ENCODE measurements around the gene KCNQ1OT1.

The KCNQ1OT1 gene
- 16.4 to 20.9 reads per million in 2 experiments for total RNA-seq

DNA sequence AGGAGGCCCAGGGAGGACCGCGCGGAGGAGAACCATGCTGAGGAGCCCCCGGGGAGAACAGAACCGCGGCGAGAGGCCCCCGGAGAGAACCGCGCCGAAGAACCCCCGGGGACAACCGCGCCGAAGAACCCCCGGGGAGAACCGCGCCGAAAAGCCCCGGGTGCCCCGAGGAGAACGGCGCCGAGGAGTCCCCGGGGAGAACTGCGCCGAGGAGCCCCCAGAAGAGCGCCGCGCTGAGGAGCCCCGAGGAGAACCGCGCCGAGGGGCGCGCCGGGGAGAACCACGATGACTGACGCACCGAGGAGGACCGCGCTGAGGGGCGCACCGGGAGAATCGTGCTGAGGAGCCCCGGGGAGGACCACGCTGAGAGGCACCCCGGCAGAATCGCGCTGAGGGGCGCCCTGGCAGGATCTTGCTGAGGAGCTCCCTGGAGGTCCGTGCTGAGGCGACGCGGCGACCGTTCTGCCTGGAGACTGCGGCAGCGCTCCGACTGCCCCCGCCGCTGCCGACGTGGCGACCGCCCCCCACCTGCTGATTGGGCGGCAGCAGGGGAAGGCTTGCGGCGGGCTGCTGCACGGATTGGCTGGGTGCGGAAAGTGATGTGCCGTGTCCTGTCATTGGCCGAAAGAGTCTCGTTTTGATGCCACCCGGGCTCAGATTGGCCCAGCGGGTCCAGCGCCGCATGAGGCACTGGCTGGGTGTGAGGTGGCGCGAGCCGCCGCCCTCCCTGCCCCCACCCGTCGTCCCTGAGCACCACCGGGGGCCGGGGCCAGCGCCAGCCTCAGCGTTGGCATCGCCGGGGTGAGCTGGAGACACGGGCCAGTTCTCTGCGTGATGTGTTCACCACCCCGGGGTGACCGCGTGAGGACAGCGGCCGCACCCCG, at the start of gene KCNQ1OT1:
TSS of gene KCNQ1OT1 (minus strand) at position 464 of the 884 bp plus-strand sequence.
- peak; percentile 79 for DNase-seq (ENCODE audit: low read depth)

DNA sequence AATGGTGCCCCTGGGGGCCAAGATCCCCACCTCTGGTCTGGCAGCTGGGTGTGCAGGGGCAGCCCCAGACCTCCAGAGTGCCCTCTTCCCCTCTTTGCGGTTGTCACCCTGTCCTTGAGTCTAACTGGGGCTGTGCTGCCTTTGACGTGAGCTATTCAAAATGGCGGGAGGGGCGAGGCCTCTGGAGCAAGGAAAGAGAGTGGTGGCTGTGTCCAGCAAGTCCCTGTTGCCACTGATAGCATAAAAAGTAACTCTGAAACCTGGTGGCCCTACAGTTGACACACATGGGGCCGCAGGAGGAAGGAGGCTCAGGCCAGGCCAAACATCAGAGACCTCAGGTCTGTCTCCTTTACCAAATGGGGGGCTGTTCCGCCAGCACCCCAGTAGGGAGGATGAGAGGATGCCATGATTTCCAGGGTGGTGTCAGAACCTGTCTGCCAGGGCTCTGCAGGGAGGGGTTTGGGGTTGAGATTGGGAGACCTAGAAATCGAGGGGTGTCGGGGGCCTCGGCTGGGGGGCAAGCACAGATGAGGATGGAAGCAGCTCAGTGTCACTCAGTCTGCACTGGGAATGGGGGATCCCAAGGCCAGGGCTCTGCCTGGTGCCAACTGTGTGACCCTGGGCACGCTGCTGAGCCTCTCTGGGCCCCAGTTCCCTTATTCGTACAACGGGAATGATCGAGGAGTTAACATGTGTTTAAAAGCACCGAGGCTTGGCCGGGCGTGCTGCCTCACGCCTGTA, 49.2 kb upstream of the KCNQ1OT1 start:
- DNase-seq (ENCODE audit: low read depth), result no peak

DNA sequence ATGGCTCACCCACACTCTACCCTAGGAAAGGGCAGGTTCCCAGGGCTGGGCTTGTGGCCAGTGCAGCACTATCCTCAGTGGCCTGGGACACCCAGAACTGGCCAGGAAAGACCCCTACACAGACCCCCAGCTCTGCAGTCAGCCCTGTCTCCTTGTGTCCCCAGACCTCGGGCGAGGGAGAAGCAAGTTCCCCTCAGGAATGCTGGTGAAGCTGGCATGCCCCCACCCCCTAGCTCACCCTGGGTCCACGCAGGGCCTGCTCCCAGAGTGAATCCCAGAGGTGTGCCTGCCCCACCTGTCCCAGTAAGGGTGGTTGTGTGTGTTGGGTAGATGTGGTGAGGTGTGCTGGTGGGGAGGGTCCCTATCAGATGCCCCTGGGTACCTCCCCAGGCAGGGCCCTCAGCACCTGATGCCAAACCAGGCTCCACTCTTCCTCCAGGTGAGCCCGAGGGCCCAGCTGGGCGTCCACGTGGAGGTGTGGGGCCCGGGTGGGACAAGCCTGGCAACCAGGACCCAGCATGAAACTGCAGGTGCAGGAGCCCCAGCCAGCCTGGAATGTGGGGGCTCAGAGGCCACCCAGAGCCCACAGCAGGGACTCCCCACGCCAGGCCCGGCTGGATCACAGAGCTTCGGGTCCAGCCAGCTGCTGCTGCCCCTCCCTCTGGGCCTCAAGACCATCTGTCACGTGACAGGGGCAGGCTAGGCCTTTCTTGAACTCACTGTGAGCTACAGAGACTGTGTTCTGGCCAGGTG, 48.4 kb upstream of the KCNQ1OT1 start:
- no peak for DNase-seq (ENCODE audit: low read depth)

DNA sequence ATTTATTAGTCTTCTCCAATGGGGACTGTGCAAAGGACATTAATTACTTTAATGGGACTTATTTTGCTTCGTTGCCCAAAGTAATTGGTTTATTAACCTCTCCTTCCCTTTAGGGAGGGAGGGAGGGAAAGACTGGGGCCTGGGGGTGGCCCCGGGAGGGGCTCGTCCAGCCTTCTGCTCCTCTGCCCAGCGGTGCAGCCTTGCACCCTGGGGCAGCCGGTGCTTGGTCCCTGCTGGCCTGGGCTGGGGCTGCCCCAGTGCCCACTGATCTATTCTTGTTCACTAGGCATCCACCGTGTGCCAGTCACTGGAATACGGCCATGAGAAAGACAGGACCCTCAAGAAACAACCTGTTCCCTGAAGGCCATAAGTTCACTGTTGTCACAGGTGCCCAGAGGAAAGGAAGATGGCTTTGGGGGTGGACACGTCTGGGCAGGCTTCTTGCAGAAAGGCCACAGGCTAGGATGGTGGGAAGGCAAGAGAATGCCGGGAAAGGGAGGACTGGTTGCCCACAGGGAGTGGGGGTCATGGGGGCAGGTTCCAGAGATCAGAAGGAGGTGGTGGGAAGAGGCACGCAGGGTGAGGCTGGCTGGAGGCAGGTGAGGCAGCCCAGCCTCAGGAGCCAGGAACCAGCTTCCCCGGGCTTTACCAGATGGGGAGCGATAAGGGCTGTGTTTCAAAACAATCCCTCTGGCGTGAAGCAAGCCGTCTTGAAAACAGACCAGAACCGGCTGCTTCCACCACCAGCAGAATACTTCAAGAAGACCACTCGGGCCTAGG, 47.6 kb upstream of the KCNQ1OT1 start:
- no peak for DNase-seq (ENCODE audit: low read depth)

DNA sequence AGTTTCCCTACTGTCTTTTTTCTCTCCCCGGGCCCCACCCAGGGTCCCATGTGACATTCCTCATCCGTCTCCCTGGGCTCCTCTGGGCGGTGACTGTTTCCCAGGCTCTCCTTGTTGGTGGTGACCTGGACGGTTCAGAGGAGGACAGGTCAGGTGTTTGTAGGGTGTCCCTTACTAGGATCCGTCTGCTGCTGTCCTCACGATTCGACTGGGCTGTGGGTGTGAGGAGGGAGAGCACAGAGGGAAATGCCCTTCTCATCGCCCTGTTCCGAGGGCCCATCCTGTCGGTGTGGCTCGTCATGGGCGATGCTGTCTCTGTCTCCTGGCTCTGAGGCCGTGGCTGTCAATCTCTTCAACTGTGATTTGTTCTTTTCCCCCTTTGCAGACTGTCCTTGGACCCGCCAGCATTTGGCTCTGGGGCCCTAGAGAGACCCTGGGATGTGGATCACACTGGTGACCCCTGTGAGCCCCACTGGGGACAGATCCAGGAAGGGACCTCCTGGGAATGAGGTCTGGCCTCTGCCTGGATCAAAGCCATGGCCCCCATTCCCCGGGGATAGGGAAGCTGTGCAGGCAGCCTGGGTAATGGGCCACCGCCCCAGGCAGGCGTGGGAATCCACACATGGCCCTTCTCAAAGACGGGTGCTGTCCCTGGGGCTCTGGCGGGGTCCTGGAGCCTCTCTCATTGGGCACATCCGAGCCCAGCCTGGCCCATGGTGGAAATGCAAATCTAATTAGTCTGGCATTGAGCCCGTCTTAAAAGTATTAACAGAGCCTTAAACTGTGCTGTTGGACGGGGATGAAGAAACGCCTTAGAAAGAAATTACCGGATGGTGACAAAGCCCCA, 46.8 kb upstream of the KCNQ1OT1 start:
- no peak for DNase-seq (ENCODE audit: low read depth)

DNA sequence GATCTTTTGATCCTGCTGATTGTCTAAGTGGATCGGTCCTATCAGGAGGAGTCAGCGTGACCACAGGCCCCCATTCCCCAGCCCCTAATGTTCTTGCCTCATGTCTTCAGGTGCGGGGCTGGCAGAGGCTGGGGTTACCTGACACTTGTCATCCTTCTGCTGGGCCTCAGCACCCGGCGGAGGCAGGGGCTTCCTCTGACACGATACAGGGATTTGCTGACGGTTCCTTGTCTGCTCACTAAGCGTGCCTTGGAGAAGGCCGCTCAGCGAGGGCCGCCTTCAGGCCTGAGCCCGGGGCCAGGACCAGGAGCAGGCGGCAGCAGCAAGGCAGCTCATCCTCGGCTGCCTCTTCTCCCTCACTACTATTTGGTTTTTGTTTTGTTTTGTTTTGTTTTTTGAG, 45.7 kb upstream of the KCNQ1OT1 start:
- no peak for DNase-seq (ENCODE audit: low read depth)

DNA sequence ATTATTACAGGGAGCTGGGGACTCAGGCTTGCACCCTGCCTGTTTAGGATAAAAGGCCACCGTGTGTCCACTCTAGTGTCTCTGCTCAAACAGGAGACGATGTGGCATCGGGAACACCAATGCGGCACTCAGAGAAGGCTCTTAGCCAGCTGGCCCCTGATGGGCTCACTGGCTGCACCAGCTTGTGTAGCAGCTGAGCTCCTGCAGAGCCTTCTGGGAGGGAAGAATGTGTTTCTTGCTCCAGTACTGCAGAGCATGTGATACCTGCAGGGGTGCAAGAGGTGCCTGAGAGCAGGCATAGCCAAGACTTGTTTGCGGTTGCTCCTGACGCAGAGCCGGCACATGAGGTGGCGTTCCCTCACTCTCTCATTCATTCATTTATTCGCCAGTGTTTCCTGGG, 44.4 kb upstream of the KCNQ1OT1 start:
- DNase-seq (ENCODE audit: low read depth), result no peak

DNA sequence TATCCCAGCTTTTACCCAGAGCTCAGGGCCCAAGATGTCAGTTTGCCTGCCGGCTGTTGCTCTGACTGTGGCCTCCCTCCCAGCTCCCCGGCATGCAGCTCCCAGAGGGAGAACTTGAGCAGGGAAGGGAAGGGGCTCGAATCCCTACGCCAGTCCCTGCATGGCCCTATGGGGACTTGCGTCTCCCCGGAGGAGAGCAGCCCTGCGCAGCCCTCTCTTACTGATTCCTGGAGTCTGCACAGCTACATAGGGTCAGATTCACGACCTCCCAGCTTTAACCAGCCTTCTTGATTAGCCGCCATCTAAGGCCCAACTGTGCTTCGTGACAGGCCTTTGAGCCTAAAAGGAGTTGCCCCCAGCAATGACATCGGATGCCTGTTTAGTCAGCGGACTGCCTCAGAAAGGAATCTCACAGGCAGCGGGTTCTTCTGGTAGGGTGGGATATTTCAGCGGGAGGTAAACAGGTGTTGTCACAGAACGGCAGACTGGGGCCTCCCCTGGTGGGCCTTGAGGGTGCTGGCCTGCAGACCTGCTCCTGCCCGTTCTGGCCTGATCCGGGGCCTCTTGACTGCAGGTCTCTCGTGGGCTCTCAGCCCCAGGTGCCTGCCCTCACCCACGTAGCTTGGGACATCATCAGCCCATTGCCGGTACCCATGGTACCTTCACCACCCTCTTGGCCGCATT, 43.8 kb upstream of the KCNQ1OT1 start:
- no peak for DNase-seq (ENCODE audit: low read depth)

DNA sequence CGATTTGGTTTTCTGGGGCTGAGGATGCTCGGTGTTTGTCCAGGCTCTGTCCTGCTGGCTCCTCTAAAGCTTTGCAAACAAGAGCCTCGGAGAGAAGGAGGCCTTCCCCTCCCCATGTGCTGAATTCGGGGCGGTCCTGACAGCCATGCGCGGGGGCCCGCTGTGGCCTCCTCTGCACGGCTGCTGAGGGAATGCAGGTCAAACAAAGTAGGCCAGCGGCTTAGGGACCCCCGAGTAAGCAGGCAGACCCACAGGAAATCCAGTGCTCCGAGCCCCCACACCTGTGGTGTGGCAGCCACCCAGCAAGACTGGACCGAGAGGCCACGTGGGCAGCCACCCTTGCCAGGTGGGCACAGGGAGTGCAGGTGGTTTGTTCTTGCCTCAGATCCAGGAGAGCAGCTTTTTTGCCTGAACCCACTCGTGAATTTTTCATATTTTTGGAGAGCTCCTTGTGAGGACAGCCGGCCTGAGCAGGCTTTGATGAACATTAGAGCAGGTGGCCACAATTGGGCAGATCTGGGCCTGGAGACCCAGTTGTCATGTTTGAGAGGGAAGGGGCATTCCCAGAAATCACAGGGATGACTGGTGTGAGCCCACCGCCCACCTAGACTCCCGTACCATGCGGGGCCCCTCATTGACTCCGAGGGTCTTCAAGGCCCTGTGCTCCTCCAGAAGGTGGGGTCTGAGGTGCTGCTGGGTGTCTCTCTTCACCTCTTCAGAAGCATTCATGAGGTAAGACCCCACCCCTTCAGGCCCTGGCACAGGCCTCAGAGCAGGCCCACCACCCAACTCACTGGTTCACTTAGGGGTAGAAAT, 43.0 kb upstream of the KCNQ1OT1 start:
- no peak for DNase-seq (ENCODE audit: low read depth)

DNA sequence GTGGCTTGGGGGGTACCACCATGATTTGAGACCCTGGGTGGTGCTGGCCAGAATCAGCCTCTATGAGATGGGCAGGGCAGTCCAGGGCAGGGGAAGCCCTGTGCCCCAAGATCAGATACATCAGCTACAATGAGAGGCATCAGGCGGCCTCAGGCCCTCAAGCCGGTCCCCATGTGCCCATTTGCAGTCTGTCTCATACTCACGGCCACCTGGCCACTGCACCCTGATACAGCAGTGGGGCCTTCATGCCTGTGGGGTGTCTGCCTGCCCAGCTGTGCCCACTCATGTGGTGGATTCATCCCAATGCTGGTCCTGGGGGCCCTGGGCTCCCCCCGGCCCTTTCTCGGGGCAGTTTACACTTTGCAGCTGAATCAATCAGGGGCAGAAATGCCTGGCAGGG, 42.4 kb upstream of the KCNQ1OT1 start:
- no peak for DNase-seq (ENCODE audit: low read depth)

DNA sequence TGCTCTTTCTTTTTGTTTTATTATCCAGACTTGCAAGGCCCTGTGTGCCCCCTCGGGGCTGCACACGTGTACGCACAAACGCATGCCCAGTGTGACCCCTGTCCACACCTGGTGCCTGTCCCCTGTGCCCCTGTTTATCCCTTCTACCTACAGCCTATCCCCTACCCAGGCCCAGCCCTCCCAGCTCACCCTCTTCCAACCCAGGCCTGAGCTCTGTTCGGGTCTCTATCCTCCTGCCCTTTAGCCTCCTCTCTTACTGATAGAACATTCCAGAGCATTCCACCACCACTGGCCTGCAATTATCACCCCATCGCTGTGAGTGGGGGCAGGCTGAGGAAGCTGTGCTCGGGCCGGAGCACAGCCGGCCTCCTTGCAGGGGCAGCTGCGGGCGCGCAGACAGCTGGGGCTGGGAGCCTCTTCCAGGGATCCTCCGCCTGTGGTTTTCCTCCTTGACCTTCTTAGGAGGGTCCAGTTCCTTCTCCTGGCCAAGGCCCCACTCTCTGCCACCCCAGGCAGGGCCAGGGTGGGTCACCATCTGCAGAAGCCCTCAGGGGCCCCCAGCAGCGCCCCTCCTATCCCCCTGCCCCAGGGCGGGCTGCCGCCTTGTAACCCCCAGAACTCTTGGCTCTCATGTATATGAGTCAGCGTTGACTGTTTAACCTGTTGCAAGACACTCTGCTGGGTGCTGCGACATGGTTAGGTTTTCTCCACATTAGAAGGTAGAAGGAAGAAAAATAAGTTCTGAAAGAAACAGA, 41.8 kb upstream of the KCNQ1OT1 start:
- no peak for DNase-seq (ENCODE audit: low read depth)

DNA sequence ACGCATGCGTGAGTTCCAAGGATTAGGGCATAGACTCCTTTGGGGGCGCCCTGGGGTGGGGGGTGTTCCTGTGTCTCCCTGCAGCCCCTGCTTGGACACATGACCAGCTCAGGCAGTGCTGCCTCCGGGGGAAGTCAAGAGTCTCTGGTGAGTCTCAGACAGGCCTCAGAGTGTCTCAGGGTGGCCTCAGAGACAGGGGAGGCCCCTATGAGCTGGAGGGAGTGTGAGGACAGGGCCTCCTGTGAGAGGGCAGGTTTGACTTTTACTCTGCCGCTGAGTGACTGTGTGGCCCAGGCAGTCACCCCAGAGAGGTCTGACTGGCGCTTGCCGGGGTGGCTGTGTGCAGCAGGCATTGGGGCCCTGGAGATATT, 41.2 kb upstream of the KCNQ1OT1 start:
- DNase-seq (ENCODE audit: low read depth), result no peak

DNA sequence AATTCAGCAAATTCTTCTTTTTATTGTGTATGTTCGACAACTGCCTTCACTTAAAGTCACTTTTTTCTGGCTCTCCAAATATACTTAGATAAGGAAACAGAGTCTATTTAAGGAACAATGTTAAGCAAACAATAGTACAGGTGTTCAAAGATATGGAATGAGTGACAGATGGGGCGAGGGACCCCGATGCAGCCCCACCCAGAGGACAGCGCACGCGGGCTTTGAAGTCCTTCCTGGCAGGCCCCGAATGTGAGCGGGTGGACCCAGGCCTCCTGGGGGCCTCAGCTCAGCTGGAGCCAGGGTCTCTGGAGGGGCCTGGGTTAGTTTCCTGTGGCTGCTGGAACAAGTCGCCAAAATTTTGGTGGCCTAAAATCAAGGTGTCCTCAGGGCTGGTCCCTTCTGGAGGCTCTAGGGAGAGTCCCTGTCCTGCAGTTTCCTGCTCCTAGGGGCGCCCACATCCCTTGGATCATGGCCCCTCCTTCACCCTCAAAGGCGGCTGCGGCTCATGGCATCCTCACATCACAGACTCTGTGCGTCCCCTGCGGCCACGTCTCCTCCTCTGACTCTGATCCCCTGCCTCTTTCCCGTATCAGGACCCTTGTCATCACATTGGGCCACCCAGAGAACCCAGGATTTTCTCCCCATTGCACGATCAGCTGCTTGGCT, 40.6 kb upstream of the KCNQ1OT1 start:
- no peak for DNase-seq (ENCODE audit: low read depth)

DNA sequence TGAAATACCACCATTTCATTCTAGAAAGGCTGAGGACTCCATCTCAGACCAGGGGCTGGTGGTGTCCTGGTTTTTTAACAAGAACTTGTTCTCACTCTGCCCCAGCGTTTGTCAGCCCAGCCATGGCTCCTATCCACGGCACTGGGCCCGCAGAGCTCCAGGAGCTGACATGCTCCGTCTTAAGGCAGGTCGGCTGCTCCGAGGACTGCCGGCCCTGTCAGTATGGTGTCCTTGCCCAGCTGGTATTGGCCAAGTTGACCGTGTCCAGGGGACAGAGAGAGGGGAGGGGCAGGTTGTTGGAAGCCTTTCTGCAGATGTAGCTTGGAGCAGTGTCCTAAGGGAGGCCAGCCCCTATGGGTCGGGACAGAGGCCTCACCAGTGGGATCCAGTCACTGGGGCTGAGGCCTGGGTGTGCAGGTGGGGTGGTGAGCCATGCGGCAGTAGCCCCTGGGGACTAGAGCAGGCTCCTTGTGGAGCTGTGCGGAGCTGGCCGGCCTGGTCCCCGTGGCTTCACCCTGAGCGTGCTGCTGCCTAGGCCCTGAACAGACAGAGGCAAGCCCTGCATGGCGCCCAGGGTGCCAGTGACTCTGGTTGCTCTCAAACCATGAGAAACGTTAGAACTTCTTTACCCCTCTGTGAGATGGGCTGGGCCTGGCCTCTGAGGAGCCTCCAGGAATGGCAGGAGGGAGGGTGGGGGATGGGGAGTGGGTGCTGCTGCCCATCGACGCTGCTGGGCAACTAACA, 39.9 kb upstream of the KCNQ1OT1 start:
- DNase-seq (ENCODE audit: low read depth), result no peak

DNA sequence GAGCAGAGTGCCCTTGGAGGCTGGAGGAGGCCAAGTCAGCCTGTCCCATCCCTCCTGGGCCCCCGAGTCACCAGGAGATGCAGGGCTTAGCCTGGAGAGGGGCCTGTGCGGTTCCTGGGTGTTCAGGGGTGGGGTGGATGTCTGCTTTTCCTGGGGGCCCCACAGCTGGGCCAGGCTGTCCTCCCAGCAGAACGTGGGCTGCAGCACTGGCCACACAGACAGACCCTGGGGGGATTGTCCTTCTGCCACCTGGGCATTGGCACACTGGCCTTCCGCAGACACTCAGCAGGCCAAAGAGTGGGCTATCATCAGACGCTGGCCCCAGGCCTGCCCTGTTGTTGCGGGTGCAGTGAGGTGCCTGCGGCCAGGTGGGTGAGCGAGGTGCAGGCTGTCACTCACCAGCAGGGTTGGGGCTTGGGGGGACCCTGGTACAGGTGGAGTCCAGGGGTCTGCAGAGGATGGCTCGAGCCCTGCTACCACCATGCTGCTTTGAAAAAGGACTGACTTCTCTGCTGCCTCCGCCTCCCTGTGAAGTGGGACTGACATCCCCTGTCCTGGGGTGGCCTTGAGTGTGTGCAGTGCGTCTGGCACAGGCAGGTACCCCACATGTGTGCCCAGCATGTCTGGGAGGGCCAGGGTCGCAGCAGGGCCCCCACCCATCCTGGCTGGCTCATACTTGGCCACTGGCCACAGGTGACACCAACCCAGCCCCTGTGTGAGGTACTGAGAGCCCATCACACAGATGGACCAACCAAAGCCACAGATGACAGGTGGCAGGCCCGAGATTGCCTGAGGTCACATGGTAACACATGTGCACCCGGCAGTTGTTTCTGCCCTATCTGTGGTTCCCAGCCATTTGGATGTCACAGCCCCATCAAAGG, 39.0 kb upstream of the KCNQ1OT1 start:
- no peak for DNase-seq (ENCODE audit: low read depth)

DNA sequence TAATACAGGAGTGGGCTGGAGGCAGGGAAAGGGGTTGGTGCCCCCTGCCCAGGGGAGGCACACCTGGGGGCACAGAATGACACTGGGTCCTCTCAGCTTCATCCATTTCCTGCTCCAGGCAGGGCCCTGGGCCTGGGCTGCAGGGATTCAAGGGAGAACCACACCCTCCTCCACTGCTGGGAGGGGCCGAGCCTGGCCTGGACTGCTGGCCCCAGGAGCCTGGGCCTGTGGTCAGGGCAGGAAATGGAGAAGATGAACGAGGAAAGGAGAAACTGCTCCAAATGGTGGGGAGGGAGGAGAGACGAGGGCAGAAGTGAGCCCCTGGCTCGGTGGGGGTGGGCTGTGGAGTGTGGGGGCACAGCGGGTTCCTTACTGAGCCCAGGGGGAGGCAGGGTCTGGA, 38.1 kb upstream of the KCNQ1OT1 start:
- no peak for DNase-seq (ENCODE audit: low read depth)

Measured in T follicular helper cell (primary cell).